ENCODE results near the gene TUG1.

The TUG1 gene

GRCh38 chr22:30934053-30934452 is 35.0 kb upstream of the TUG1 start:
- no peak for DNase-seq (ENCODE audit: low spot score)
- TF ChIP-seq CTCF (IDR thresholded peaks at IDR 0.05; ENCODE audit: extremely low read depth, missing control alignments) = no peak

- no peak for DNase-seq (ENCODE audit: low spot score)
- no peak for TF ChIP-seq CTCF (IDR thresholded peaks at IDR 0.05; ENCODE audit: extremely low read depth, missing control alignments)
Observed at GRCh38 chr22:30940685-30941362, 28.2 kb upstream of the TUG1 start.

- no peak for TF ChIP-seq CTCF (IDR thresholded peaks at IDR 0.05; ENCODE audit: extremely low read depth, missing control alignments)
- DNase-seq (ENCODE audit: low spot score) = no peak
Observed at GRCh38 chr22:30941363-30941740, 27.7 kb upstream of the TUG1 start.

- no peak for TF ChIP-seq CTCF (IDR thresholded peaks at IDR 0.05; ENCODE audit: extremely low read depth, missing control alignments)
- DNase-seq (ENCODE audit: low spot score) = no peak
Observed at GRCh38 chr22:30943368-30943767, 25.7 kb upstream of the TUG1 start.

GRCh38 chr22:30944986-30945385 is 24.1 kb upstream of the TUG1 start:
- no peak for TF ChIP-seq CTCF (IDR thresholded peaks at IDR 0.05; ENCODE audit: extremely low read depth, missing control alignments)
- DNase-seq (ENCODE audit: low spot score) = no peak

GRCh38 chr22:30945653-30946052 is 23.4 kb upstream of the TUG1 start:
- no peak for TF ChIP-seq CTCF (IDR thresholded peaks at IDR 0.05; ENCODE audit: extremely low read depth, missing control alignments)
- DNase-seq (ENCODE audit: low spot score) = no peak

- no peak for TF ChIP-seq CTCF (IDR thresholded peaks at IDR 0.05; ENCODE audit: extremely low read depth, missing control alignments)
- no peak for DNase-seq (ENCODE audit: low spot score)
Observed at GRCh38 chr22:30946354-30946753, 22.7 kb upstream of the TUG1 start.
